Esophagus squamous epithelium (tissue), 4 donors: Measurements from ENCODE around the gene SLC38A8.

Source experiments
- CTCF ChIP-seq, 6 experiments: fragments of 450-650 bp in 4 of 6; fragments of 200-600 bp in 2 of 6; sonication (generic) in 2 of 6; IDR thresholded peaks; one replicate each; pipeline ENCODE4 v1.5.1; 2016 to 2019; ENCODE audit warnings: antibody characterized with exemption in 6 of 6, mild to moderate bottlenecking in 4 of 6, moderate library complexity in 4 of 6
- POLR2A ChIP-seq, 4 donors: fragments of 450-650 bp; IDR thresholded peaks; one replicate each; pipeline ENCODE4 v1.6.1; 2017; ENCODE audit warnings: antibody characterized with exemption in 4 of 4, mild to moderate bottlenecking in 4 of 4, moderate library complexity in 3 of 4

GRCh38 chr16:83966153-83966696 lies 76.4 kb downstream of the SLC38A8 start:
- TF ChIP-seq POLR2A (IDR thresholded peaks at IDR 0.05) (no peak), CTCF (IDR thresholded peaks at IDR 0.05) (no peak)
